ENCODE measurements around the gene TTLL8. TPM values are rescaled to one million over a fixed set of nuclear protein-coding genes. Genes with fewer than 3 reads are reported as not detected.

TTLL8 gene
- total RNA-seq, 1 experiment from 2014 or later: not detected

GRCh38 chr22:50048836-50049235 lies 9.3 kb downstream of the TTLL8 start:
- H3K36me3 ChIP-seq (ENCODE audit: control insufficient read depth, insufficient read depth, low read length): no peaks in the 10 kb centered on the region
- in situ Hi-C loops (cut with HindIII; ENCODE audit: low pct_unique_long_range_greater_than_20kb, low sequenced_read_pairs): no loop called here
- POLR2A ChIA-PET: no interaction called here
- H3K9me3 ChIP-seq (ENCODE audit: control insufficient read depth, insufficient read depth, low read depth, low read length): no peaks in the 10 kb centered on the region
- H3K4me3 ChIP-seq (ENCODE audit: low read depth in 2 of 2, low read length in 2 of 2): no peak overlapping the region
- ATAC-seq: no peak
- no peaks in the 10 kb centered on the region for H3K27me3 ChIP-seq (ENCODE audit: control insufficient read depth, insufficient read depth, low read length)
- intact Hi-C loops (cut with micrococcal nuclease; ENCODE audit: unreplicated experiment): no loop called here
- DNase-seq (ENCODE audit: low read depth, low spot score): no peak
- BruUV-seq (replicated peaks): no TSS peak
- H3K4me1 ChIP-seq (ENCODE audit: control insufficient read depth, insufficient read depth, low read length): no peaks in the 10 kb centered on the region
- H3K27ac ChIP-seq (ENCODE audit: low read length): no peak overlapping the region
- CTCF ChIA-PET: no interaction called here
- no peak for TF ChIP-seq POLR2AphosphoS5 (IDR thresholded peaks at IDR 0.05; ENCODE audit: low read depth, low read length)
- TF ChIP-seq TCF7L2 (IDR thresholded peaks at IDR 0.05; ENCODE audit: low read depth, low read length): no peak
- TF ChIP-seq REST (IDR thresholded peaks at IDR 0.05; ENCODE audit: insufficient read depth in 1 of 2, low read depth in 2 of 2, low read length in 1 of 2): no peak

- Histone ChIP-seq H3K27ac (ENCODE audit: low read length) (no peak overlapping the region), H3K27me3 (ENCODE audit: control insufficient read depth, insufficient read depth, low read length) (no peaks in the 10 kb centered on the region), H3K4me1 (ENCODE audit: control insufficient read depth, insufficient read depth, low read length) (no peaks in the 10 kb centered on the region), H3K4me3 (ENCODE audit: low read depth in 2 of 2, low read length in 2 of 2) (no peak overlapping the region), H3K36me3 (ENCODE audit: control insufficient read depth, insufficient read depth, low read length) (no peaks in the 10 kb centered on the region), H3K9me3 (ENCODE audit: control insufficient read depth, insufficient read depth, low read depth, low read length) (no peaks in the 10 kb centered on the region)
- ChIA-PET CTCF (no interaction called here), POLR2A (no interaction called here)
- ATAC-seq: no peak
- intact Hi-C loops (cut with micrococcal nuclease; ENCODE audit: unreplicated experiment): no loop called here
- in situ Hi-C loops (cut with HindIII; ENCODE audit: low pct_unique_long_range_greater_than_20kb, low sequenced_read_pairs): no loop called here
- no TSS peak for BruUV-seq (replicated peaks)
- no peak for TF ChIP-seq CTCF (IDR thresholded peaks at IDR 0.05)
- no peak for TF ChIP-seq POLR2AphosphoS5 (IDR thresholded peaks at IDR 0.05; ENCODE audit: low read depth, low read length)
- TF ChIP-seq SIN3A (IDR thresholded peaks at IDR 0.05; ENCODE audit: borderline replicate concordance, insufficient read depth, low read depth, low read length): no peak
- no peak for TF ChIP-seq TCF7L2 (IDR thresholded peaks at IDR 0.05; ENCODE audit: low read depth, low read length)
- no peak for TF ChIP-seq REST (IDR thresholded peaks at IDR 0.05; ENCODE audit: insufficient read depth in 1 of 2, low read depth in 2 of 2, low read length in 1 of 2)
- no peak for DNase-seq (ENCODE audit: low read depth, low spot score)
Measured at GRCh38 chr22:50048061-50048765, 9.9 kb downstream of the TTLL8 start.

Data from Panc1 (cell line).